Dedifferentiated amniotic fluid mesenchymal stem cell (primary cell): Measurements from ENCODE around the gene AFAP1L1.
"Not testable (repeated sequence)": the region's sequence is repeated elsewhere in the genome, so short reads cannot be mapped to it uniquely, and the experiment has no call there.

Experiments used
- DNase-seq: peaks from one replicate; pipeline ENCODE4 v3.0.0-alpha.2; 2016; ENCODE audit errors: extremely low spot score

AFAP1L1 gene

GRCh38 chr5:149391076-149391475 is 119.4 kb downstream of the AFAP1L1 start:
- DNase-seq, result not testable (repeated sequence)
